WTC11 (cell line): ENCODE results near the gene CABP2. TPM values are rescaled to one million over a fixed set of nuclear protein-coding genes. Genes with fewer than 3 reads are reported as not detected.

Experiments
- ATAC-seq: fragments of 200-7000 bp; cut with Tn5 transposase; 2 replicates; pipeline ENCODE4 v1.10.0; 2021; ENCODE audit warnings: mild to moderate bottlenecking, moderate library complexity
- CTCF ChIA-PET: fragments of 300-600 bp; sonication (Branson Sonifier 250); formaldehyde crosslinking; loops from one replicate; lab custom pipeline; 2021; ENCODE audit warnings: antibody characterized with exemption; lab: Charles Lee
- POLR2A ChIA-PET: fragments of 350-600 bp; sonication (Branson Sonifier 250); formaldehyde crosslinking; loops from one replicate; lab custom pipeline; 2021; ENCODE audit warnings: antibody characterized with exemption; lab: Charles Lee
- DNase-seq: peaks from one replicate; pipeline ENCODE4 v3.0.0; 2021; ENCODE audit warnings: low spot score
- H3K27ac Mint-ChIP-seq: 2 replicates; pipeline ENCODE4 v1.8.0; 2021; ENCODE audit warnings: mixed read lengths
- H3K27me3 Mint-ChIP-seq: 2 replicates; pipeline ENCODE4 v1.8.0; 2021; ENCODE audit warnings: low read depth, mild to moderate bottlenecking, moderate library complexity, mixed read lengths
- H3K36me3 Mint-ChIP-seq: 2 replicates; pipeline ENCODE4 v1.8.0; 2021; ENCODE audit warnings: mixed read lengths
- H3K4me1 Mint-ChIP-seq: 2 replicates; pipeline ENCODE4 v1.8.0; 2022; ENCODE audit warnings: mixed read lengths
- H3K4me3 Mint-ChIP-seq: 2 replicates; pipeline ENCODE4 v1.8.0; 2021; ENCODE audit warnings: mild to moderate bottlenecking, moderate library complexity, mixed read lengths
- H3K9me3 Mint-ChIP-seq: 2 replicates; pipeline ENCODE4 v1.8.0; 2021; ENCODE audit warnings: mixed read lengths
- ATF1 ChIP-seq: sonication (generic); formaldehyde crosslinking; IDR thresholded peaks from 2 replicates; pipeline ENCODE4 v1.8.1; 2023; ENCODE audit warnings: mild to moderate bottlenecking, moderate library complexity, missing genetic modification reagents
- EMX1 ChIP-seq: fragments of 250-450 bp; sonication (Bioruptor Pico); IDR thresholded peaks from 2 replicates; pipeline ENCODE4 v1.8.0; 2021; ENCODE audit warnings: mild to moderate bottlenecking
- ERG ChIP-seq: fragments of 250-450 bp; sonication (Bioruptor Pico); IDR thresholded peaks from 2 replicates; pipeline ENCODE4 v1.8.0; 2021; ENCODE audit warnings: mild to moderate bottlenecking
- FOXJ3 ChIP-seq: sonication (generic); formaldehyde crosslinking; IDR thresholded peaks from 2 replicates; pipeline ENCODE4 v1.9.0; 2021; ENCODE audit warnings: missing genetic modification reagents, mild to moderate bottlenecking, borderline replicate concordance
- ZNF423 ChIP-seq: fragments of 250-450 bp; sonication (Bioruptor Pico); IDR thresholded peaks from 2 replicates; pipeline ENCODE4 v2.1.2; 2022; ENCODE audit warnings: mild to moderate bottlenecking, moderate library complexity
- total RNA-seq: library from RNA; stranded (reverse); gene quantifications from 3 replicates; pipeline ENCODE4 v1.2.3, GENCODE V29; 2021
- TF ChIP-seq, protein P1 (sequence below): sonication (generic); formaldehyde crosslinking; IDR thresholded peaks from 2 replicates; pipeline ENCODE4 v1.8.0; 2023; ENCODE audit warnings: missing genetic modification reagents, mild to moderate bottlenecking, borderline replicate concordance
- TF ChIP-seq, protein P2 (sequence below): fragments of 250-450 bp; sonication (Bioruptor Pico); IDR thresholded peaks from 2 replicates; pipeline ENCODE4 v1.9.0; 2021; ENCODE audit warnings: mild to moderate bottlenecking
- TF ChIP-seq, protein P3 (sequence below): sonication (generic); formaldehyde crosslinking; IDR thresholded peaks from 2 replicates; pipeline ENCODE4 v1.8.1; 2022; ENCODE audit warnings: low read depth, mild to moderate bottlenecking, moderate library complexity, missing genetic modification reagents, borderline replicate concordance
- TF ChIP-seq, protein P4 (sequence below): fragments of 250-450 bp; sonication (Bioruptor Pico); IDR thresholded peaks from 2 replicates; pipeline ENCODE4 v2.1.2; 2022; ENCODE audit warnings: mild to moderate bottlenecking, moderate library complexity

The CABP2 gene
- total RNA-seq, 1 experiment from 2014 or later = not detected

DNA sequence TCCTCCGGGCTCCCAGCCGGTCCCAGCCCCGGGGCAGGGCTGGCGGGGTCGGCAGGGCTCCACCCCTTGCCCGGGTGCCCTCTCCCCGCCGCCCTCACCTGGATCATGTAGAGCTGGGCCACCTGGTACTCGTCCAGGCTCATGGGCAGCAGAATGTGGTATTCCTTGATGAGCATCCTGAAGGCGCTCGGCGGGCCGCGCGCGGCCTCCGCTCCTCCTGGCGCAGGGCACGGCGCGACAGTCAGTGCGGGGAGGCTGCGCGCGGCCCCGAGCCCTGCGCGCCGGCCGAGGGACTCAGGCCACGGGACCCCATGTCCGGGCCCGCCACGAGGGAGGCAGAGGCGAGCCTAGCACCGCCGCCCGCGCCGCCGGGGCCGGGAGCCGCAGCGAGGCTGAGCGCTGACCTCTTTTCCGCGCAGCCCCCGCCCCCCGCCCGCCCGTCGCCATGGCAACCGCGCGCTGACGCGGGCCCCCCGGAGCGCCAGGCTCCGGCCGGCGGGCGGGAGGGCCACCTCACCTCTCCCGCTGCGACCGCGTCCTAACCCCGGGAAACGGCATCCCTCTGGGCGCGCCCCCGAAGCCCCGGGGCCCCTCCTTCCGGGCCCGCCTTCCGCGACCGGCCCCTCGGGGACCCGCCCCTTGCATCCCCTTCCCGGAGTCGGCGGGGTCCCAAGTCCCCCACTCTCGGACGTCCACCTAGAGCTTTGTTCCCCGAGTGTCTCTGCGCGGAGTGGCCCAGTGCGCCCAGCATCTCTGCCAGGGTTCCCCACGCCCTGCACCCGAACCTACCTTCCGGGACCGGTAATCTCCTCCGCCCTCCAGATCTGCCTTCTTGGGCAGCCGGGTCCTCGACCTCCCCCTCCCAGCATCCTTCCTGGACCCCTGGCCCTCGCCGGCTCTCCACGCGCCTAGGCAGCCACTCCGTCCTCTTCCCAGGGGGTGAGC lies 19.0 kb downstream of the CABP2 start:
- H3K36me3 Mint-ChIP-seq = peaks cover 2% of the 10 kb centered on the region; the same call in 1 of the 2 replicates
- no peak for DNase-seq
- H3K9me3 Mint-ChIP-seq = no peaks in the 10 kb centered on the region
- POLR2A ChIA-PET = no interaction called here
- H3K4me3 Mint-ChIP-seq = peak overlapping the region; percentile 76
- no peak overlapping the region for H3K27ac Mint-ChIP-seq
- ATAC-seq = no peak
- H3K27me3 Mint-ChIP-seq = peaks cover 12% of the 10 kb centered on the region
- CTCF ChIA-PET = interaction anchor here (1.1 kb wide), 1 partner anchor 79 kb away, joined by 3 read pairs; the partner anchor contains the start of gene GSTP1
- peaks cover 29% of the 10 kb centered on the region for H3K4me1 Mint-ChIP-seq
- TF ChIP-seq ZNF423 (CRISPR knock-in tag) = peak; percentile 63
- TF ChIP-seq, protein P1, sequence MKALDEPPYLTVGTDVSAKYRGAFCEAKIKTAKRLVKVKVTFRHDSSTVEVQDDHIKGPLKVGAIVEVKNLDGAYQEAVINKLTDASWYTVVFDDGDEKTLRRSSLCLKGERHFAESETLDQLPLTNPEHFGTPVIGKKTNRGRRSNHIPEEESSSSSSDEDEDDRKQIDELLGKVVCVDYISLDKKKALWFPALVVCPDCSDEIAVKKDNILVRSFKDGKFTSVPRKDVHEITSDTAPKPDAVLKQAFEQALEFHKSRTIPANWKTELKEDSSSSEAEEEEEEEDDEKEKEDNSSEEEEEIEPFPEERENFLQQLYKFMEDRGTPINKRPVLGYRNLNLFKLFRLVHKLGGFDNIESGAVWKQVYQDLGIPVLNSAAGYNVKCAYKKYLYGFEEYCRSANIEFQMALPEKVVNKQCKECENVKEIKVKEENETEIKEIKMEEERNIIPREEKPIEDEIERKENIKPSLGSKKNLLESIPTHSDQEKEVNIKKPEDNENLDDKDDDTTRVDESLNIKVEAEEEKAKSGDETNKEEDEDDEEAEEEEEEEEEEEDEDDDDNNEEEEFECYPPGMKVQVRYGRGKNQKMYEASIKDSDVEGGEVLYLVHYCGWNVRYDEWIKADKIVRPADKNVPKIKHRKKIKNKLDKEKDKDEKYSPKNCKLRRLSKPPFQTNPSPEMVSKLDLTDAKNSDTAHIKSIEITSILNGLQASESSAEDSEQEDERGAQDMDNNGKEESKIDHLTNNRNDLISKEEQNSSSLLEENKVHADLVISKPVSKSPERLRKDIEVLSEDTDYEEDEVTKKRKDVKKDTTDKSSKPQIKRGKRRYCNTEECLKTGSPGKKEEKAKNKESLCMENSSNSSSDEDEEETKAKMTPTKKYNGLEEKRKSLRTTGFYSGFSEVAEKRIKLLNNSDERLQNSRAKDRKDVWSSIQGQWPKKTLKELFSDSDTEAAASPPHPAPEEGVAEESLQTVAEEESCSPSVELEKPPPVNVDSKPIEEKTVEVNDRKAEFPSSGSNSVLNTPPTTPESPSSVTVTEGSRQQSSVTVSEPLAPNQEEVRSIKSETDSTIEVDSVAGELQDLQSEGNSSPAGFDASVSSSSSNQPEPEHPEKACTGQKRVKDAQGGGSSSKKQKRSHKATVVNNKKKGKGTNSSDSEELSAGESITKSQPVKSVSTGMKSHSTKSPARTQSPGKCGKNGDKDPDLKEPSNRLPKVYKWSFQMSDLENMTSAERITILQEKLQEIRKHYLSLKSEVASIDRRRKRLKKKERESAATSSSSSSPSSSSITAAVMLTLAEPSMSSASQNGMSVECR (CRISPR knock-in tag) = peak; percentile 36; the same call in 1 of the 2 replicates
- TF ChIP-seq ERG (CRISPR knock-in tag) = no peak
- TF ChIP-seq, protein P2, sequence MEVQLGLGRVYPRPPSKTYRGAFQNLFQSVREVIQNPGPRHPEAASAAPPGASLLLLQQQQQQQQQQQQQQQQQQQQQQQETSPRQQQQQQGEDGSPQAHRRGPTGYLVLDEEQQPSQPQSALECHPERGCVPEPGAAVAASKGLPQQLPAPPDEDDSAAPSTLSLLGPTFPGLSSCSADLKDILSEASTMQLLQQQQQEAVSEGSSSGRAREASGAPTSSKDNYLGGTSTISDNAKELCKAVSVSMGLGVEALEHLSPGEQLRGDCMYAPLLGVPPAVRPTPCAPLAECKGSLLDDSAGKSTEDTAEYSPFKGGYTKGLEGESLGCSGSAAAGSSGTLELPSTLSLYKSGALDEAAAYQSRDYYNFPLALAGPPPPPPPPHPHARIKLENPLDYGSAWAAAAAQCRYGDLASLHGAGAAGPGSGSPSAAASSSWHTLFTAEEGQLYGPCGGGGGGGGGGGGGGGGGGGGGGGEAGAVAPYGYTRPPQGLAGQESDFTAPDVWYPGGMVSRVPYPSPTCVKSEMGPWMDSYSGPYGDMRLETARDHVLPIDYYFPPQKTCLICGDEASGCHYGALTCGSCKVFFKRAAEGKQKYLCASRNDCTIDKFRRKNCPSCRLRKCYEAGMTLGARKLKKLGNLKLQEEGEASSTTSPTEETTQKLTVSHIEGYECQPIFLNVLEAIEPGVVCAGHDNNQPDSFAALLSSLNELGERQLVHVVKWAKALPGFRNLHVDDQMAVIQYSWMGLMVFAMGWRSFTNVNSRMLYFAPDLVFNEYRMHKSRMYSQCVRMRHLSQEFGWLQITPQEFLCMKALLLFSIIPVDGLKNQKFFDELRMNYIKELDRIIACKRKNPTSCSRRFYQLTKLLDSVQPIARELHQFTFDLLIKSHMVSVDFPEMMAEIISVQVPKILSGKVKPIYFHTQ (CRISPR knock-in tag) = no peak

GRCh38 chr11:67503119-67504004 lies 19.9 kb downstream of the CABP2 start:
- TF ChIP-seq, protein P3, sequence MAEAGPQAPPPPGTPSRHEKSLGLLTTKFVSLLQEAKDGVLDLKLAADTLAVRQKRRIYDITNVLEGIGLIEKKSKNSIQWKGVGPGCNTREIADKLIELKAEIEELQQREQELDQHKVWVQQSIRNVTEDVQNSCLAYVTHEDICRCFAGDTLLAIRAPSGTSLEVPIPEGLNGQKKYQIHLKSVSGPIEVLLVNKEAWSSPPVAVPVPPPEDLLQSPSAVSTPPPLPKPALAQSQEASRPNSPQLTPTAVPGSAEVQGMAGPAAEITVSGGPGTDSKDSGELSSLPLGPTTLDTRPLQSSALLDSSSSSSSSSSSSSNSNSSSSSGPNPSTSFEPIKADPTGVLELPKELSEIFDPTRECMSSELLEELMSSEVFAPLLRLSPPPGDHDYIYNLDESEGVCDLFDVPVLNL (CRISPR knock-in tag) = no peak
- no peak for TF ChIP-seq ATF1
- TF ChIP-seq, protein P4, sequence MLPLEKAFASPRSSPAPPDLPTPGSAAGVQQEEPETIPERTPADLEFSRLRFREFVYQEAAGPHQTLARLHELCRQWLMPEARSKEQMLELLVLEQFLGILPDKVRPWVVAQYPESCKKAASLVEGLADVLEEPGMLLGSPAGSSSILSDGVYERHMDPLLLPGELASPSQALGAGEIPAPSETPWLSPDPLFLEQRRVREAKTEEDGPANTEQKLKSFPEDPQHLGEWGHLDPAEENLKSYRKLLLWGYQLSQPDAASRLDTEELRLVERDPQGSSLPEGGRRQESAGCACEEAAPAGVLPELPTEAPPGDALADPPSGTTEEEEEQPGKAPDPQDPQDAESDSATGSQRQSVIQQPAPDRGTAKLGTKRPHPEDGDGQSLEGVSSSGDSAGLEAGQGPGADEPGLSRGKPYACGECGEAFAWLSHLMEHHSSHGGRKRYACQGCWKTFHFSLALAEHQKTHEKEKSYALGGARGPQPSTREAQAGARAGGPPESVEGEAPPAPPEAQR = no peak
- TF ChIP-seq EMX1 = no peak
- TF ChIP-seq FOXJ3 (CRISPR knock-in tag) = no peak
- CTCF ChIA-PET = interaction anchor here (1.1 kb wide), 2 partner anchors 102 to 152 kb away, joined by 3 read pairs; partner anchors contain the start of gene PPP1CA
- no peak for DNase-seq
- Mint-ChIP-seq H3K4me1 (peaks cover 25% of the 10 kb centered on the region), H3K27ac (no peak overlapping the region), H3K36me3 (peaks cover 2% of the 10 kb centered on the region; the same call in 1 of the 2 replicates), H3K4me3 (peak overlapping the region; percentile 55), H3K27me3 (peaks cover 12% of the 10 kb centered on the region), H3K9me3 (no peaks in the 10 kb centered on the region)
- POLR2A ChIA-PET = no interaction called here
- no peak for ATAC-seq
